Measurements from ENCODE around the gene PLXNC1. TPM values are rescaled to one million over a fixed set of nuclear protein-coding genes. Genes with fewer than 3 reads are reported as not detected.

PLXNC1 gene
- total RNA-seq, 2 experiments from 2014 or later = 5.7 to 6.2 TPM

DNA sequence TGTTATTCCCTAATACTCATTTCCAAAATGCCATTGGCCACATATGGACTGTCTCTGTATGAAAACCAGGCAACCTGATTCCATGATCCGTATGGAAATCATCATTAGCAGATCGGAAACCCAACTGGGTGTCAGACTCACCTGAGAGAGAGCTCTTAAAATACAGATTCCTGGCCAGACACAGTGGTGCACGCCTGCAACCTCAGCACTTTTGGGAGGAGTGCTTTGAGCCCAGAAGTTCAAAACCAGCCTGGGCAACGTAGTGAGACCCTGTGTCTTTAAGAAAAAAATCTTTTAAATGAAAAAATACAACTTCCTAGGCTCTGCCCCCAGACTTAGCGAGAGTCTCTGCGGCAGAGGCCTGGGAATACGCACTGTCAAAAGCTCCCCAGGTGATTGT, 37.4 kb downstream of the PLXNC1 start:
- H3K27ac Mint-ChIP-seq = no peak overlapping the region
- H3K4me3 Mint-ChIP-seq = no peak overlapping the region
- no peak for DNase-seq
- peaks cover 2% of the 10 kb centered on the region for H3K4me1 Mint-ChIP-seq (ENCODE audit: low read depth)
- peaks cover 10% of the 10 kb centered on the region for H3K36me3 Mint-ChIP-seq
- intact Hi-C loops (cut with micrococcal nuclease) = no loop called here
- H3K9me3 Mint-ChIP-seq = no peaks in the 10 kb centered on the region
- ChIA-PET CTCF (no interaction called here), POLR2A (no interaction called here)
- H3K27me3 Mint-ChIP-seq = no peaks in the 10 kb centered on the region

GRCh38 chr12:94186278-94187241, 38.2 kb downstream of the PLXNC1 start:
- H3K36me3 Mint-ChIP-seq = peaks cover 10% of the 10 kb centered on the region
- H3K27me3 Mint-ChIP-seq = no peaks in the 10 kb centered on the region
- intact Hi-C loops (cut with micrococcal nuclease) = no loop called here
- no peaks in the 10 kb centered on the region for H3K9me3 Mint-ChIP-seq
- no peak for DNase-seq
- no peak overlapping the region for H3K27ac Mint-ChIP-seq
- POLR2A ChIA-PET = no interaction called here
- CTCF ChIA-PET = no interaction called here
- H3K4me3 Mint-ChIP-seq = no peak overlapping the region
- peaks cover 4% of the 10 kb centered on the region for H3K4me1 Mint-ChIP-seq (ENCODE audit: low read depth)

GRCh38 chr12:94187361-94187760, 39.0 kb downstream of the PLXNC1 start:
- H3K4me1 Mint-ChIP-seq (ENCODE audit: low read depth) = peaks cover 4% of the 10 kb centered on the region
- ChIA-PET POLR2A (no interaction called here), CTCF (interaction anchor here (1.4 kb wide), 1 partner anchor 14 kb away, joined by 3 read pairs; no protein-coding TSS in a partner anchor)
- no peak overlapping the region for H3K27ac Mint-ChIP-seq
- peaks cover 17% of the 10 kb centered on the region for H3K36me3 Mint-ChIP-seq
- DNase-seq = no peak
- H3K9me3 Mint-ChIP-seq = peaks cover 3% of the 10 kb centered on the region
- H3K27me3 Mint-ChIP-seq = no peaks in the 10 kb centered on the region
- intact Hi-C loops (cut with micrococcal nuclease) = no loop called here
- H3K4me3 Mint-ChIP-seq = no peak overlapping the region

GRCh38 chr12:94190623-94191022, 42.2 kb downstream of the PLXNC1 start:
- H3K27ac Mint-ChIP-seq = no peak overlapping the region
- POLR2A ChIA-PET = no interaction called here
- intact Hi-C loops (cut with micrococcal nuclease) = no loop called here
- no peak for DNase-seq
- H3K36me3 Mint-ChIP-seq = peaks cover 31% of the 10 kb centered on the region
- H3K27me3 Mint-ChIP-seq = no peaks in the 10 kb centered on the region
- CTCF ChIA-PET = no interaction called here
- H3K9me3 Mint-ChIP-seq = peaks cover 4% of the 10 kb centered on the region
- H3K4me1 Mint-ChIP-seq (ENCODE audit: low read depth) = peaks cover 4% of the 10 kb centered on the region
- no peak overlapping the region for H3K4me3 Mint-ChIP-seq

DNA sequence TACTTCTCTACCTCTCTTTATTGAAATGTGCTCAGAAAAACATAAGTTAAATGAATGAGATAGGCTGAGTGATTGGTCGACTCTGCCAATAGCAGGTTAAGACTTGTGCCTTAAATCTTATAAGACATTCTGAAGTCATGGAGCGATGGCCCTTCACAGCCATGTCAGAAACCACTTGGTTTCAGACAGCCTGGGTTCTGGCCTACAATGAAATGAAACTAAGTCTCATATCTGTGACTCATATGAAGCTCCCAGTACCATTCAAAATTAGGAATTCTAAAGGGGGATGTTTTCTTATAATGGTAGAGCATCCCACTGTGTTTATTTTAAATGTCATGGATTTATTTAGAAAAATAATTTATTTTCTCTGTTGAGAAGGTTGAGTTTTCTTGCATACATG, 42.6 kb downstream of the PLXNC1 start:
- intact Hi-C loops (cut with micrococcal nuclease) = no loop called here
- Mint-ChIP-seq H3K27me3 (no peaks in the 10 kb centered on the region), H3K27ac (no peak overlapping the region), H3K36me3 (peaks cover 31% of the 10 kb centered on the region), H3K9me3 (peaks cover 4% of the 10 kb centered on the region), H3K4me1 (ENCODE audit: low read depth) (peaks cover 4% of the 10 kb centered on the region), H3K4me3 (no peak overlapping the region)
- ChIA-PET CTCF (no interaction called here), POLR2A (no interaction called here)
- no peak for DNase-seq

DNA sequence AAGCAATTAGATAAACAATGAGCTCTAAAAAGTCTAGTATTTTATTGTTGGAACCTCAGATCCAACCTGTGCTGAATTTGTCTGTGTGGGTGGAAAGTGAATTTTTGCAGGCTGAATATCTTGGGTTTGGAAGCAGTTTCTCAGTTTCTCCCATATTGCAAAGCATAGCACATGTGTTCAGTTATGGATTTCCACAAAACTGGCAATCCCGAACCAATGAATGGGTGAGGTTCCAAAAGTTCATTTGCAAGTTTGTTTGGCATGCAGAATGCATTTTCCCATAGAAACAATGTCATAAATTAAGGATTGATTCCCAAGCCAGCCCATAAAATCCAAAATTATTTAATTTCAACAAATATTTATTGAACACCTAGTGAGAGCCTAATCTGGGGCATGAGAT, 43.4 kb downstream of the PLXNC1 start:
- Mint-ChIP-seq H3K4me3 (no peak overlapping the region), H3K27me3 (no peaks in the 10 kb centered on the region), H3K27ac (no peak overlapping the region), H3K9me3 (peaks cover 4% of the 10 kb centered on the region), H3K4me1 (ENCODE audit: low read depth) (peaks cover 4% of the 10 kb centered on the region), H3K36me3 (peaks cover 29% of the 10 kb centered on the region)
- no peak for DNase-seq
- ChIA-PET POLR2A (no interaction called here), CTCF (interaction anchor here (1.3 kb wide), 1 partner anchor 42 kb away, joined by 3 read pairs; no protein-coding TSS in a partner anchor)
- intact Hi-C loops (cut with micrococcal nuclease) = no loop called here

- CTCF ChIA-PET = interaction anchor here (1.0 to 1.3 kb wide), 3 partner anchors 9 to 43 kb away, joined by 3 read pairs; no protein-coding TSS in a partner anchor
- Mint-ChIP-seq H3K27ac (no peak overlapping the region), H3K9me3 (peaks cover 4% of the 10 kb centered on the region), H3K4me3 (no peak overlapping the region), H3K36me3 (peaks cover 29% of the 10 kb centered on the region), H3K4me1 (ENCODE audit: low read depth) (peaks cover 4% of the 10 kb centered on the region), H3K27me3 (no peaks in the 10 kb centered on the region)
- POLR2A ChIA-PET = no interaction called here
- intact Hi-C loops (cut with micrococcal nuclease) = no loop called here
- DNase-seq = no peak
Observed at GRCh38 chr12:94192506-94192905, 44.1 kb downstream of the PLXNC1 start.

- ChIA-PET POLR2A (no interaction called here), CTCF (interaction anchor here (1.0 to 1.3 kb wide), 3 partner anchors 8 to 43 kb away, joined by 3 read pairs; no protein-coding TSS in a partner anchor)
- Mint-ChIP-seq H3K27me3 (no peaks in the 10 kb centered on the region), H3K4me1 (ENCODE audit: low read depth) (peaks cover 4% of the 10 kb centered on the region), H3K27ac (no peak overlapping the region), H3K36me3 (peaks cover 29% of the 10 kb centered on the region), H3K4me3 (no peak overlapping the region), H3K9me3 (peaks cover 4% of the 10 kb centered on the region)
- intact Hi-C loops (cut with micrococcal nuclease) = no loop called here
- DNase-seq = no peak
Observed at GRCh38 chr12:94193168-94193567, 44.8 kb downstream of the PLXNC1 start.

- CTCF ChIA-PET = no interaction called here
Observed at GRCh38 chr12:94195483-94195882, 47.1 kb downstream of the PLXNC1 start.

GRCh38 chr12:94198469-94198868, 50.1 kb downstream of the PLXNC1 start:
- H3K4me1 Mint-ChIP-seq (ENCODE audit: low read depth) = peaks cover 12% of the 10 kb centered on the region
- no peaks in the 10 kb centered on the region for H3K9me3 Mint-ChIP-seq
- no peak for DNase-seq
- no peaks in the 10 kb centered on the region for H3K27me3 Mint-ChIP-seq
- ChIA-PET POLR2A (no interaction called here), CTCF (no interaction called here)
- peaks cover 14% of the 10 kb centered on the region for H3K36me3 Mint-ChIP-seq
- no peak overlapping the region for H3K27ac Mint-ChIP-seq
- intact Hi-C loops (cut with micrococcal nuclease) = no loop called here
- no peak overlapping the region for H3K4me3 Mint-ChIP-seq

More at GRCh38 chr12:94195483-94195882, 47.1 kb downstream of the PLXNC1 start:
- POLR2A ChIA-PET = no interaction called here
- DNase-seq = no peak
- no peak overlapping the region for H3K4me3 Mint-ChIP-seq
- H3K9me3 Mint-ChIP-seq = peaks cover 4% of the 10 kb centered on the region
- peaks cover 32% of the 10 kb centered on the region for H3K36me3 Mint-ChIP-seq
- intact Hi-C loops (cut with micrococcal nuclease) = no loop called here
- no peak overlapping the region for H3K27ac Mint-ChIP-seq
- H3K4me1 Mint-ChIP-seq (ENCODE audit: low read depth) = peaks cover 4% of the 10 kb centered on the region
- H3K27me3 Mint-ChIP-seq = no peaks in the 10 kb centered on the region

GRCh38 chr12:94198872-94199271, 50.5 kb downstream of the PLXNC1 start:
- peaks cover 13% of the 10 kb centered on the region for H3K4me1 Mint-ChIP-seq (ENCODE audit: low read depth)
- ChIA-PET POLR2A (no interaction called here), CTCF (interaction anchor here (1.0 kb wide), 1 partner anchor 64 kb away, joined by 3 read pairs; no protein-coding TSS in a partner anchor)
- H3K4me3 Mint-ChIP-seq = no peak overlapping the region
- no peaks in the 10 kb centered on the region for H3K27me3 Mint-ChIP-seq
- H3K27ac Mint-ChIP-seq = no peak overlapping the region
- intact Hi-C loops (cut with micrococcal nuclease) = no loop called here
- no peak for DNase-seq
- peaks cover 10% of the 10 kb centered on the region for H3K36me3 Mint-ChIP-seq
- H3K9me3 Mint-ChIP-seq = no peaks in the 10 kb centered on the region

DNA sequence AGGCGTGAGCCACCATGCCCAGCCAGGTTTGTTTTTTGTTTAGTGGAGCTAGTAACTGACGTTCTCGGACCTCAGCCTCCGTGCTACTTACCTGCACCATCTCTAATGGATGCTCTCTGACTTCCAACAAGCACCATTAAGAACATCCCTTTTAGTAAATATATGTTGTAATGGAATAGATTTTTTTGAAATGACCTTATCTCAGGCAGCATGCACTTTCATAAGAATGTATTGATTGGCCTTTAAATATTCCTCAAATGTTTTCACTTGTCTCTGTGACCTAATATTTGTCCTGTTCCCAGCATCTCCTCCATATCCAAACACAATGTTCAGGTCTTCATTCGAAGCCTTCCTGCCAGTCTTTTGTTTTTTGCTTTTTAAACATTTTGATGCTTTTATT, 51.7 kb downstream of the PLXNC1 start:
- Mint-ChIP-seq H3K4me3 (no peak overlapping the region), H3K27ac (no peak overlapping the region), H3K36me3 (peaks cover 8% of the 10 kb centered on the region), H3K27me3 (no peaks in the 10 kb centered on the region), H3K9me3 (no peaks in the 10 kb centered on the region), H3K4me1 (ENCODE audit: low read depth) (peaks cover 23% of the 10 kb centered on the region)
- DNase-seq = no peak
- intact Hi-C loops (cut with micrococcal nuclease) = no loop called here
- ChIA-PET CTCF (interaction anchor here (1.0 kb wide), 1 partner anchor 65 kb away, joined by 3 read pairs; no protein-coding TSS in a partner anchor), POLR2A (no interaction called here)

DNA sequence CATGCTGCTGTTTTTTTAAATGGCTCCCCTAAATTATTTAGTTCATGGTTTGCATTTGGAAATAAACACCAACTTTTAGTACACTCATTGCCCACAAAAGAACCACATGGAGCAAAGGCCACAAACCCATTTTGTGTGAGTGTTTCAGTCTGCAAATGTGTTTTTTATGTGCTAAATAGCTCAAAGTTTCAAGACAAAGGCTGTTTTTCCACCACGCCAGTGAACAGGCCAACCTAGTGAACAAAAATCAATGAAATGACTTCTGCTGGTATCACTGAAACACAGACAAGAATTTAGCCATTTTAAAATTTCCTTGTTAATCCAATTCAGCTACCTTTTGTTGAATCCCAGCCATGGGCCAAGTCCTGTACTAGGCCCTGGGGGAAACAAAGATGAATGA, 52.3 kb downstream of the PLXNC1 start:
- Mint-ChIP-seq H3K27ac (no peak overlapping the region), H3K4me1 (ENCODE audit: low read depth) (peaks cover 27% of the 10 kb centered on the region), H3K36me3 (peaks cover 6% of the 10 kb centered on the region), H3K27me3 (no peaks in the 10 kb centered on the region), H3K9me3 (no peaks in the 10 kb centered on the region), H3K4me3 (no peak overlapping the region)
- DNase-seq = no peak
- intact Hi-C loops (cut with micrococcal nuclease) = no loop called here
- ChIA-PET POLR2A (no interaction called here), CTCF (interaction anchor here (1.0 to 1.1 kb wide), 2 partner anchors 8 to 70 kb away, joined by 3 to 4 read pairs; no protein-coding TSS in a partner anchor)

Data from activated CD4-positive, alpha-beta memory T cell treated with anti-CD3 and anti-CD28 coated beads for 36 hours (primary cell).